Hepatocyte (in vitro differentiated cells): ENCODE data around the gene CACNA2D4. TPM values are rescaled to one million over a fixed set of nuclear protein-coding genes. Genes with fewer than 3 reads are reported as not detected.

Source experiments
- DNase-seq: peaks from one replicate; pipeline ENCODE4 v3.0.0-alpha.2; 2016; ENCODE audit warnings: low spot score
- H2AFZ ChIP-seq: fragments of 200-600 bp; sonication (generic); 2 replicates; pipeline ENCODE4 v1.6.0; 2016; ENCODE audit warnings: antibody characterized with exemption, mild to moderate bottlenecking
- H3K27ac ChIP-seq: fragments of 200-600 bp; sonication (generic); 2 replicates; pipeline ENCODE4 v1.5.1; 2016; ENCODE audit warnings: mild to moderate bottlenecking
- H3K27me3 ChIP-seq: fragments of 200-600 bp; sonication (generic); 2 replicates; pipeline ENCODE4 v1.6.1; 2016
- H3K36me3 ChIP-seq: fragments of 200-600 bp; sonication (generic); replicated peaks from 2 replicates; pipeline ENCODE4 v1.5.1; 2016; ENCODE audit warnings: low read depth; ENCODE audit not compliant: insufficient read depth
- H3K4me1 ChIP-seq: fragments of 200-600 bp; sonication (generic); 2 replicates; pipeline ENCODE4 v1.5.1; 2016; ENCODE audit warnings: mild to moderate bottlenecking, moderate library complexity; ENCODE audit not compliant: insufficient read depth
- H3K4me2 ChIP-seq: fragments of 200-600 bp; sonication (generic); 2 replicates; pipeline ENCODE4 v1.6.0; 2016
- H3K4me3 ChIP-seq: fragments of 200-600 bp; sonication (generic); 2 replicates; pipeline ENCODE4 v1.5.1; 2016; ENCODE audit warnings: mild to moderate bottlenecking
- H3K79me2 ChIP-seq: fragments of 200-600 bp; sonication (generic); 2 replicates; pipeline ENCODE4 v1.6.0; 2017; ENCODE audit warnings: mild to moderate bottlenecking
- H3K9me2 ChIP-seq: fragments of 200-600 bp; sonication (generic); replicated peaks from 2 replicates; pipeline ENCODE4 v1.6.0; 2017; ENCODE audit warnings: mild to moderate bottlenecking; ENCODE audit not compliant: insufficient read depth
- H3K9me3 ChIP-seq: fragments of 200-600 bp; sonication (generic); 2 replicates; pipeline ENCODE4 v1.5.1; 2016; ENCODE audit warnings: low read depth, mild to moderate bottlenecking
- H4K20me1 ChIP-seq: fragments of 200-600 bp; sonication (generic); 2 replicates; pipeline ENCODE4 v1.6.0; 2016; ENCODE audit warnings: mild to moderate bottlenecking; ENCODE audit not compliant: insufficient read depth, poor library complexity, severe bottlenecking
- EZH2 ChIP-seq: fragments of 200-600 bp; sonication (generic); IDR thresholded peaks from 2 replicates; pipeline ENCODE4 v1.6.1; 2016; ENCODE audit warnings: antibody characterized with exemption, mild to moderate bottlenecking, borderline replicate concordance
- EZH2phosphoT487 ChIP-seq: fragments of 200-600 bp; sonication (generic); IDR thresholded peaks from one replicate; pipeline ENCODE4 v1.6.1; 2018; ENCODE audit warnings: antibody characterized with exemption, mild to moderate bottlenecking, low read depth, moderate library complexity; ENCODE audit not compliant: unreplicated experiment, severe bottlenecking
- WGBS: methylation state at CpG from one replicate; pipeline ENCODE4 v1.1.6; 2016; ENCODE audit warnings: low lambda C conversion rate; ENCODE audit errors: missing lambda C conversion rate; 5-methylcytosine and 5-hydroxymethylcytosine counted together
- polyA plus RNA-seq: library from polyadenylated mRNA; unstranded; fragments of >200 nt; fragmentation: Nextera tagmentation; extraction: Ambion mirVana; gene quantifications from 2 replicates; pipeline ENCODE4 v1.2.1, GENCODE V29; 2016
- total RNA-seq: library from RNA; depleted of rRNA; stranded (reverse); fragments of >200 nt; gene quantifications from 2 replicates; pipeline ENCODE4 v1.2.3, GENCODE V29; 2014
- TF ChIP-seq, protein P1 (sequence below): fragments of 200-600 bp; sonication (generic); IDR thresholded peaks from 2 replicates; pipeline ENCODE4 v1.5.1; 2016; ENCODE audit warnings: antibody characterized with exemption, mild to moderate bottlenecking; ENCODE audit not compliant: poor library complexity

The CACNA2D4 gene
- total and polyA plus RNA-seq, 2 experiments from 2014 or later: 1.3 to 2.1 TPM

DNA sequence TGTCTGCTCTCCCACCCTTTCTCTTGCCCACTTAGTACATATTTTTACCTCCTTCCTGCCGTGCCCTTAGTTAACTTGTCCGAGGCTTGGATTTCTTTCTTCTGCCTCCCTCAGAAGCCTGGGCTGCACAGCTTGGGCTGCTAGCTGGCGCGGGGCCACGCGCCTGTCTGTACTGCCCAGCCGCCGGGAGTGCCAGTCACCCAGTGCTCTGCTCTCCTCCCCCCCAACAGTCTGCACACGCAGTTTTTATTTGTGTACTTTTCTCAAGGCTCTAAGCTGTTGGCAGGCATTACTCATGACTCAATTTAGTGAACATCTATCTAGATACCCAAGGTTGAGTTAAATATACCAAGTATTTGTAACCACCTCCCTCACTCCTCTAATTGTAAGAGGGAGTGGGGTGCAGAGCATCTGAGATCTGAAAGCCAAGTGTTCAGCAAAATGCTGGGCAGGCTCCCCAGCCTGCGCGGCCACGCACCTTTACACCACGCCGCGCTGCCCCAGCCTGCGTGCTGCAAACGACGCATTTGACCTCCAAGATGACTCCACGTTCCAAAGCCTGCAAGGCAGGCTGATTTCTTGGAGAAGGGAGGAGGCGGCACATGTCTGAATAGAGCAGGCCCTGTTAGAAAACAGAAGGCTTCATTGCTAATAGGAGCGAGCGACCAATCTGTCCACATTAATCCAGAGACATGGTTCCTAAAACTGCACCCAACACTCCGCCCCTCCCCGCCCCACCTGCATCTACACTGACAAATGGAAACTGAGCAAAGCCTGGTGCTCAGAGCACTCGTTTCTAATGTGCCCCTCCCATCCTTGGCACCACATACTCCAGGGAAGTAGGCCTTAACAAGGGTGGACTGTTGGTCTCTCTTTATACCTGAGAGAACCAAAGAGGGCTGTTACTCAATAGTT, 18.2 kb upstream of the CACNA2D4 start:
- H3K36me3 ChIP-seq: no peaks in the 10 kb centered on the region
- H4K20me1 ChIP-seq: no peaks in the 10 kb centered on the region
- DNase-seq: peak; percentile 70
- no peaks in the 10 kb centered on the region for H3K79me2 ChIP-seq
- TF ChIP-seq EZH2phosphoT487 (no peak), EZH2 (no peak)
- TF ChIP-seq, protein P1, sequence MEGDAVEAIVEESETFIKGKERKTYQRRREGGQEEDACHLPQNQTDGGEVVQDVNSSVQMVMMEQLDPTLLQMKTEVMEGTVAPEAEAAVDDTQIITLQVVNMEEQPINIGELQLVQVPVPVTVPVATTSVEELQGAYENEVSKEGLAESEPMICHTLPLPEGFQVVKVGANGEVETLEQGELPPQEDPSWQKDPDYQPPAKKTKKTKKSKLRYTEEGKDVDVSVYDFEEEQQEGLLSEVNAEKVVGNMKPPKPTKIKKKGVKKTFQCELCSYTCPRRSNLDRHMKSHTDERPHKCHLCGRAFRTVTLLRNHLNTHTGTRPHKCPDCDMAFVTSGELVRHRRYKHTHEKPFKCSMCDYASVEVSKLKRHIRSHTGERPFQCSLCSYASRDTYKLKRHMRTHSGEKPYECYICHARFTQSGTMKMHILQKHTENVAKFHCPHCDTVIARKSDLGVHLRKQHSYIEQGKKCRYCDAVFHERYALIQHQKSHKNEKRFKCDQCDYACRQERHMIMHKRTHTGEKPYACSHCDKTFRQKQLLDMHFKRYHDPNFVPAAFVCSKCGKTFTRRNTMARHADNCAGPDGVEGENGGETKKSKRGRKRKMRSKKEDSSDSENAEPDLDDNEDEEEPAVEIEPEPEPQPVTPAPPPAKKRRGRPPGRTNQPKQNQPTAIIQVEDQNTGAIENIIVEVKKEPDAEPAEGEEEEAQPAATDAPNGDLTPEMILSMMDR: no peak
- H3K9me2 ChIP-seq: no peaks in the 10 kb centered on the region
- 85% methylated on average over 25 of the region's 25 CpGs for WGBS
- H3K27me3 ChIP-seq: no peaks in the 10 kb centered on the region
- H3K4me3 ChIP-seq: no peak overlapping the region
- no peak overlapping the region for H3K27ac ChIP-seq
- H3K4me1 ChIP-seq: peaks cover 19% of the 10 kb centered on the region
- H3K9me3 ChIP-seq: no peaks in the 10 kb centered on the region
- H2AFZ ChIP-seq: no peak overlapping the region
- H3K4me2 ChIP-seq: no peak overlapping the region

DNA sequence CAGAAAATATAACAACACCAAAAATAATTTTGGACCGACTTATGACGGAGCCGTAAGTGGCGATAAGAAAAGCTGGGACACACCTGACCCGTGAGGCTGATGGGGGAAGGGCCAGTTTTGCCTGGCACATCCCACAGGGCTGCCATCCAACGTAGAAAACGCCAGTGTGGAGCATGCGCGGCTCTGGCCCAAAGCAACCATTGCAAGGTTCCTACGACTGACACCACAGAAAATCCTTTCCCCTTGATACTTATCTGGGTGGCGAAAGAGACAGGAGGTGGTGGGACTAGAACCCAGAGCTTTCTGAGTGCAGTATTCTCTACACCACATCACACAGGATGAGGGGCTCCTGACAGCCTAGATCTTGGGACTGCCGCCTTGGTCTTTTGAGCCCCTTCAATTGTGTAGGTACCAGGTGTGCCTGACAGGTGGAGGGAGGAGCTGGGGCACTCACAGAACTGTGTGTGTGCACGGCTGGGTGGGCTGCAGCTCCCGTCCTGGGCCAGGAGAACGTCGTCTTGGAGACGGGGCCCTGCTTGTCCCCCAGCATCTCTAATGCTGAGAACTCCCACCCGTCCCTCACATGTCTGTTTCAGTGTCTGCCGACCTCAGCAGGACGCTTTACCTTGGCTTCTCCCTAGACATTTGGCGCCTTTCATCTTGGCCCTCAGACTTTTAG, 17.4 kb upstream of the CACNA2D4 start:
- H3K27ac ChIP-seq: no peak overlapping the region
- H2AFZ ChIP-seq: no peak overlapping the region
- WGBS: 95% methylated on average over 21 of the region's 21 CpGs
- no peak for DNase-seq
- TF ChIP-seq EZH2phosphoT487: no peak
- TF ChIP-seq, protein P1: no peak
- TF ChIP-seq EZH2: no peak
- H3K79me2 ChIP-seq: no peaks in the 10 kb centered on the region
- no peaks in the 10 kb centered on the region for H3K27me3 ChIP-seq
- H3K4me3 ChIP-seq: no peak overlapping the region
- H3K9me2 ChIP-seq: no peaks in the 10 kb centered on the region
- peaks cover 19% of the 10 kb centered on the region for H3K4me1 ChIP-seq
- H3K36me3 ChIP-seq: no peaks in the 10 kb centered on the region
- H3K4me2 ChIP-seq: no peak overlapping the region
- H4K20me1 ChIP-seq: no peaks in the 10 kb centered on the region
- H3K9me3 ChIP-seq: no peaks in the 10 kb centered on the region

DNA sequence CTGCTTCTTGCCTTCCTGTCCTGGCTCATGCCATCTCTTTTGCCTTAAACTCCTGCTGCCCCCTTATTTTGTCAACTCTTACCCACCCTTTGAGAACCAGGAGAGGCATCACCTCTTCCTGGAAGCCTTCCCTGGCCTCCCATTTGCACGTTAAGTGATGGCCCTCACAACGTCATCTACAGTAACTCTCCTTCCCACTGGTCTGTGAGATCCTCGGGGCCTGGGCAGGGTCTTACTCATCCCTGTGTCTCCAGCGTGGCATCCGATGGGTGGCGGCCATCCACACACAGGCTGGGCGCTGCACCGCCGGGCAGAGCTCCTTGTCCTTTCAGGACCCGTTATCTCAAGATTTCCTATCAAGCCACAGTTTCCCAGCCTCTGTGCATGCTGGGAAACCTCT, 16.8 kb upstream of the CACNA2D4 start:
- no peak overlapping the region for H3K4me3 ChIP-seq
- no peaks in the 10 kb centered on the region for H3K9me3 ChIP-seq
- no peak for DNase-seq

More for the DNA sequence above, 16.8 kb upstream of the CACNA2D4 start:
- Histone ChIP-seq H3K27ac (no peak overlapping the region), H3K4me1 (peaks cover 19% of the 10 kb centered on the region), H4K20me1 (no peaks in the 10 kb centered on the region), H2AFZ (no peak overlapping the region), H3K4me2 (no peak overlapping the region), H3K36me3 (no peaks in the 10 kb centered on the region), H3K9me2 (no peaks in the 10 kb centered on the region), H3K27me3 (no peaks in the 10 kb centered on the region), H3K79me2 (no peaks in the 10 kb centered on the region)
- TF ChIP-seq EZH2phosphoT487 (no peak), EZH2 (no peak)
- TF ChIP-seq, protein P1: no peak
- 97% methylated on average over 10 of the region's 10 CpGs for WGBS
